GM19467 (cell line): ENCODE measurements around the gene FBXO22.
"Not testable (repeated sequence)": the region's sequence is repeated elsewhere in the genome, so short reads cannot be mapped to it uniquely, and the experiment has no call there.

Experiments
- ATAC-seq: cut with Tn5 transposase; IDR thresholded peaks from one replicate; pipeline ENCODE4 v1.9.1; 2021; ENCODE audit warnings: mild to moderate bottlenecking, moderate library complexity; ENCODE audit not compliant: unreplicated experiment

The FBXO22 gene

GRCh38 chr15:75976766-75977165 is 73.1 kb downstream of the FBXO22 start:
- not testable (repeated sequence) for ATAC-seq

GRCh38 chr15:75981149-75981815 is 77.6 kb downstream of the FBXO22 start:
- ATAC-seq, result no peak

- ATAC-seq, result no peak
These were observed 78.8 kb downstream of the FBXO22 start for GRCh38 chr15:75982468-75982867.

- not testable (repeated sequence) for ATAC-seq
These were observed 81.0 kb downstream of the FBXO22 start for GRCh38 chr15:75984706-75985105.

- no peak for ATAC-seq
These were observed 82.3 kb downstream of the FBXO22 start for GRCh38 chr15:75985971-75986370.

GRCh38 chr15:75989045-75989444 is 85.4 kb downstream of the FBXO22 start:
- ATAC-seq, result no peak

- no peak for ATAC-seq
These were observed 86.2 kb downstream of the FBXO22 start for GRCh38 chr15:75989875-75990274.
